Thyroid gland (tissue), 4 donors: ENCODE data around the gene RRBP1.
A peak's percentile ranks its signal among the peaks of the same experiment; 100 is the strongest.

Source experiments
- CTCF ChIP-seq, 6 experiments: fragments of 200-600 bp in 3 of 6; fragments of 450-650 bp in 3 of 6; sonication (generic) in 3 of 6; IDR thresholded peaks; one replicate each; pipeline ENCODE4 v1.5.1; 2016 to 2019; ENCODE audit warnings: antibody characterized with exemption in 6 of 6, mild to moderate bottlenecking in 2 of 6, inconsistent platforms in 1 of 6, moderate library complexity in 1 of 6
- POLR2A ChIP-seq, 2 donors: fragments of 450-650 bp; IDR thresholded peaks; one replicate each; pipeline ENCODE4 v1.6.1; 2017; ENCODE audit warnings: antibody characterized with exemption in 2 of 2, mild to moderate bottlenecking in 2 of 2, moderate library complexity in 1 of 2

GRCh38 chr20:17651760-17652388 lies 30.2 kb downstream of the RRBP1 start:
- TF ChIP-seq CTCF (IDR thresholded peaks at IDR 0.05) (peak in 5 of 6 experiments; percentile 21 to 70 (median 49)), POLR2A (IDR thresholded peaks at IDR 0.05) (no peak)
